SJSA1 (cell line): Measurements from ENCODE around the gene TMEM18. TPM values are rescaled to one million over a fixed set of nuclear protein-coding genes. Genes with fewer than 3 reads are reported as not detected.

Experiments used
- DNase-seq, 2 experiments: peaks; one replicate each; pipeline ENCODE4 v3.0.0-alpha.2; 2015 to 2020; ENCODE audit warnings: low spot score in 2 of 2, low read depth in 1 of 2
- H3K27ac ChIP-seq: fragments of 250-450 bp; sonication (Bioruptor Pico); 2 replicates; pipeline ENCODE4 v1.5.1; 2020; ENCODE audit warnings: mild to moderate bottlenecking, moderate library complexity
- H3K27me3 ChIP-seq: fragments of 250-450 bp; sonication (Bioruptor Pico); replicated peaks from 2 replicates; pipeline ENCODE4 v1.5.1; 2020; ENCODE audit warnings: mild to moderate bottlenecking, moderate library complexity
- H3K36me3 ChIP-seq: fragments of 250-450 bp; sonication (Bioruptor Pico); 2 replicates; pipeline ENCODE4 v1.5.1; 2020; ENCODE audit warnings: mild to moderate bottlenecking
- H3K4me1 ChIP-seq: fragments of 250-450 bp; sonication (Bioruptor Pico); replicated peaks from 2 replicates; pipeline ENCODE4 v1.6.1; 2021; ENCODE audit warnings: mild to moderate bottlenecking
- H3K4me3 ChIP-seq: fragments of 250-450 bp; sonication (Bioruptor Pico); 2 replicates; pipeline ENCODE4 v1.5.1; 2020; ENCODE audit warnings: mild to moderate bottlenecking
- H3K9me3 ChIP-seq: fragments of 250-450 bp; sonication (Bioruptor Pico); replicated peaks from 2 replicates; pipeline ENCODE4 v1.5.1; 2020; ENCODE audit warnings: mild to moderate bottlenecking
- total RNA-seq: library from RNA; depleted of rRNA; stranded (reverse); fragments of >200 nt; shearing (Covaris generic); gene quantifications from 2 replicates; pipeline ENCODE4 v1.2.3, GENCODE V29; 2014

The TMEM18 gene
- total RNA-seq, 1 experiment from 2014 or later = 45.1 TPM

GRCh38 chr2:626491-627339 lies 50.5 kb downstream of the TMEM18 start:
- DNase-seq = no peak
- Histone ChIP-seq H3K27me3 (no peaks in the 10 kb centered on the region), H3K4me3 (no peak overlapping the region), H3K9me3 (no peaks in the 10 kb centered on the region), H3K27ac (no peak overlapping the region), H3K4me1 (no peaks in the 10 kb centered on the region), H3K36me3 (no peaks in the 10 kb centered on the region)

DNA sequence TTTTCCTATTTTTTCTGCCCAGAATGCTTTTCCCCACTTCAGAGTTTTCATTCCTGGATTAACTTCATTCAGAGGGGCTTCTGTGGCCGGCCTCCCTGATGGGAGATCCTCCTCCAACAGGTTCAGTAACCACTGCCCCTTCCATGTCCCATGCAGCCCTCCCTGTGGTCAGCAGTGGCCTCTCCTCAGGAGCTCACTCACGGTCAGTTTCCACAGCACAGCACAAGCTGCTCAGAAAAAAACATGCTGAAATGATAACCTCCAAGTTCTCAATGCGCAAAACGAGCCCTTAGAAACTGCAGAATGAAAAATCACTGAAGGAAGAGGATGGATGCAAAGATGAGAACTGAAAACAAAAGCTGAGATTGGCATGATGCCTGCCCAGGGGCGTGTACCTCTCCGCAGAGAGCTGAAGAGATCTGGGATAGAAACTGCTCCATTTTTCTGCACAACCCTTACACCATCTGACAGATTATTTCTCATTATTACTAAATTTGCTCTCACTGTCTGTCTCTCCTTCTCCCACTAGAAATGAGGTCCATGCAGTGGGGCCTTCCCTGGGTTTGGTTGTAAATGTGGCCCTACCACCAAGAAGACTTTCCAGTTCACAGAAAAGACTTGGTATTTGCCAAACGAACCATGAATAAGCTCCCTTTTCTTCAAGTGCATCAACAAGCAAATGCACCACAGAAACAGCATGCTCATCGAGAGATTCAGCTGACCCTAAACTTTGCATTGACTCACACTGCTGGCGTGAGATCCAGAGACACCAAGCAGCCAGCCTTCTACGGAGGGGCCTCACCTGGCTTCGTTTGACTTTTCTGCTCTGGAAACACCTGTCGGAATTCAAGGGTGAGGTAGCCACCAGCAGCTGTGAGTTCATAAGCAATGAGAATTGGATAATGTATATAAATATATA lies 51.5 kb downstream of the TMEM18 start:
- Histone ChIP-seq H3K36me3 (no peaks in the 10 kb centered on the region), H3K27ac (no peak overlapping the region), H3K4me3 (no peak overlapping the region), H3K4me1 (no peaks in the 10 kb centered on the region), H3K27me3 (no peaks in the 10 kb centered on the region), H3K9me3 (no peaks in the 10 kb centered on the region)
- no peak for DNase-seq

GRCh38 chr2:624551-625347 lies 52.5 kb downstream of the TMEM18 start:
- Histone ChIP-seq H3K9me3 (no peaks in the 10 kb centered on the region), H3K4me1 (no peaks in the 10 kb centered on the region), H3K36me3 (no peaks in the 10 kb centered on the region), H3K4me3 (no peak overlapping the region), H3K27ac (no peak overlapping the region), H3K27me3 (no peaks in the 10 kb centered on the region)
- DNase-seq = no peak

DNA sequence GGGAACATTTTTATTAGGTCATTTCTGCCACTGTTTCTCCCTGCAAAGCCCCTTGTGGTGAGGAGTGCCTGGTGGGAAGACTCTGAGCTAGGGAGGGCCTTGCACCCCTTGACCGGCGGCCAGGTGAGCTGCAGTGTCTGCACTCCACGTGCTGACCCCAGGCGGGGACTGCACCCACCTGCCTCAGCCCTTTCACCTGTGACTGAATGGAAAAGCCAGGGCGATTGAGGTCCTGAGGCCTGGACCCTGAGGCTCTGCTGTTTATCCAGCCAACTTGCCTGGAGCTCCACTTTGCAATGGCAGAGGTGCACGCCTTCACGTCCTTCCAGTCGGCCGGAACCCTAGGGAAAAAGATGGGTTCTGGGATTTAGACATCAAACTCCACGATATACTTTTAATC lies 53.1 kb downstream of the TMEM18 start:
- DNase-seq = no peak
- no peak overlapping the region for H3K4me3 ChIP-seq
- H3K36me3 ChIP-seq = no peaks in the 10 kb centered on the region
- no peaks in the 10 kb centered on the region for H3K9me3 ChIP-seq
- no peak overlapping the region for H3K27ac ChIP-seq
- no peaks in the 10 kb centered on the region for H3K4me1 ChIP-seq
- H3K27me3 ChIP-seq = no peaks in the 10 kb centered on the region

GRCh38 chr2:623130-623922 lies 53.9 kb downstream of the TMEM18 start:
- 0 out of 2 replicates have a peak, but pooled peaks cover 3% of the 10 kb centered on the region for H3K9me3 ChIP-seq
- H3K4me1 ChIP-seq = no peaks in the 10 kb centered on the region
- no peaks in the 10 kb centered on the region for H3K36me3 ChIP-seq
- no peaks in the 10 kb centered on the region for H3K27me3 ChIP-seq
- no peak overlapping the region for H3K4me3 ChIP-seq
- no peak overlapping the region for H3K27ac ChIP-seq
- no peak for DNase-seq

- DNase-seq = no peak
- no peaks in the 10 kb centered on the region for H3K4me1 ChIP-seq
- no peaks in the 10 kb centered on the region for H3K27me3 ChIP-seq
- H3K27ac ChIP-seq = no peak overlapping the region
- no peak overlapping the region for H3K4me3 ChIP-seq
- 0 out of 2 replicates have a peak, but pooled peaks cover 8% of the 10 kb centered on the region for H3K9me3 ChIP-seq
- no peaks in the 10 kb centered on the region for H3K36me3 ChIP-seq
Measured at GRCh38 chr2:622357-622756, 54.8 kb downstream of the TMEM18 start.

GRCh38 chr2:621303-622099 lies 55.7 kb downstream of the TMEM18 start:
- Histone ChIP-seq H3K27me3 (no peaks in the 10 kb centered on the region), H3K9me3 (0 out of 2 replicates have a peak, but pooled peaks cover 8% of the 10 kb centered on the region), H3K27ac (no peak overlapping the region), H3K4me1 (no peaks in the 10 kb centered on the region), H3K36me3 (no peaks in the 10 kb centered on the region), H3K4me3 (no peak overlapping the region)
- DNase-seq = no peak

DNA sequence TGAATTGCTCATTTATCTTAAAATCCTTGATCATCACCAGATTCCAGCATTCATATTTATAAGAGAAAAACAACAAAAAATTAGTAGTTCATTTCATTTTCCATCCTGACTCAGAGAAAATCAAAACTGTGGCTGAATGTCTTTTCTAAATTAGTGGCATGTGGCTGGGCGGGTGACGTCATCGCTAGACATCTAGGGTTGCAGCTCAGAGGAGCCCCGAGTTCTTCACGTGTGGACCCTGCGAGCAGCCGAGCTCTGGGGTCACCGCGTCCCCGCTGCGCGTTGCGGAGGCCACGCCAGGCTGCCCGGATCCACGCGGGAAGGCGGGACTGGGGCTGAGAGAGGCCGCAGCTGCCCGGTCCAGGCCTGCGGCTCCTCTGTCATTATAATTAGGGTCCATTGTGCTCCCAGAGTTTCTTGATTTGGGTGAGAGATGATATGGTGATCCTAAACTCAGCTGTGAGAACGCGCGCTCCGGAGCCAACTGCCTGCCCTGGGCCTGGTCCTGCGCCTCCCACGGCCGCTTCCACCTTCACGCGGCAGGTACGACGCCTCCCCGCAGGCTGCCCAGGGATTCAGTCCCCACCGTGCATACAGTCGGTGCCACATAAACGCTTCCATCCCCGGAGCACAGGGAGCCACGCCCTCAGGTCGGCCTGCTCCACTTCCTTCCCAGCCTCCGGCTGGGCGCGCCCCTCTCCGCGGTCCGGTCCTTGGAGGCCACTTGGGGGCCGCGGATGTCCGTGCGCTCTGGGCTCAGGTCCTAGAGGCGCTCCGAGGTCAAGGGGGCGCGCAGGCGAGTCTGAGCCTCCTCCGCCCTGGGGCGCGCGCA lies 56.5 kb downstream of the TMEM18 start:
- Histone ChIP-seq H3K4me3 (no peak overlapping the region), H3K4me1 (no peaks in the 10 kb centered on the region), H3K9me3 (0 out of 2 replicates have a peak, but pooled peaks cover 8% of the 10 kb centered on the region), H3K27ac (no peak overlapping the region), H3K27me3 (no peaks in the 10 kb centered on the region), H3K36me3 (no peaks in the 10 kb centered on the region)
- DNase-seq = no peak

DNA sequence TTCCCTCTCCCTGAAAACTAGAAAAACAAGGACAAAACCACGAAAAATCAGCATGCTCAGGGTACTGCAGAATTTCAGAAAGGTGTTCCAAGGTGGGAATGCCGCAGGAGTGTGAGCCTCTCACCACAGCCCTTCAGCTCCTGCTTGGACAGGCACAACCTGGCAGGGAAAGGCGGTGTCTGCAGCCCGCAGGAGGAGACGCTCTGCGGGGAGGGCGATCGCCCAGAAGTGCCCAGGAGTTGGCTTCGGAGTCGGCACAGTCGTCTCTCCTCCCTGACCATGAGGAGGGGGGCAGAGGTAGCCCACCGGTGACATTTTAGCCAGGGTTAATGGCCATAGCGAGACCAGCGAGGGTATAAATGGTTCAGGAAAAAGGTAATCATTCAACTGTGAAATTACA lies 57.2 kb downstream of the TMEM18 start:
- Histone ChIP-seq H3K36me3 (no peaks in the 10 kb centered on the region), H3K27ac (no peak overlapping the region), H3K4me1 (no peaks in the 10 kb centered on the region), H3K9me3 (0 out of 2 replicates have a peak, but pooled peaks cover 8% of the 10 kb centered on the region), H3K4me3 (no peak overlapping the region), H3K27me3 (no peaks in the 10 kb centered on the region)
- no peak for DNase-seq

DNA sequence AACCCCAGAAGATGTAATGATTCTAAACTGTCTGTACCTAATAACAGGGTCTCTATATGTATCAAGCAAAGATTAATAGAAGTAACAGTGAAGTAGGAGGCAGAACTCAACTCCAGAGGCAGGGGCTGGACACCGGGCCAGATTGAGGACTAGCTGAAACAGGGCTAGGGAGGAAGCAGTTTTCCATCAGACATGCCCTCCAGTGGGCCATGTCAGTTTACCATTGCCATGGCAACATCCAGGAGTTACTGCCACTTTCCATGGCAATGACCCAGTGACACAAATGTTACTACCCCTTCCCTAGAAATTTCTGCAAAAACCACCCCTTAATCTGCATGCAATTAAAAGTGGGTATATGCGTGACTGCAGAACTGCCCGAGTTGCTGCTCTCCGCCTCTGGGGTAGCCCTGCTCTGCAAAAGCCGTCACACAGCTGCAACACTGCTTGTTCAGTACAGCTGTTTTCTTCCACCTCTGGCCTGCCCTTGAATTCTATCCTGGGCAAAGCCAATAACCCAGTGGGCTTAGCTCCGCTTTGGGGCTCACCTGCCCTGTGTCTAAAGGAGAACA lies 58.7 kb downstream of the TMEM18 start:
- Histone ChIP-seq H3K9me3 (0 out of 2 replicates have a peak, but pooled peaks cover 8% of the 10 kb centered on the region), H3K27me3 (no peaks in the 10 kb centered on the region), H3K4me3 (no peak overlapping the region), H3K27ac (no peak overlapping the region), H3K4me1 (no peaks in the 10 kb centered on the region), H3K36me3 (no peaks in the 10 kb centered on the region)
- peak in 1 of 2 experiments; percentile 16 for DNase-seq

DNA sequence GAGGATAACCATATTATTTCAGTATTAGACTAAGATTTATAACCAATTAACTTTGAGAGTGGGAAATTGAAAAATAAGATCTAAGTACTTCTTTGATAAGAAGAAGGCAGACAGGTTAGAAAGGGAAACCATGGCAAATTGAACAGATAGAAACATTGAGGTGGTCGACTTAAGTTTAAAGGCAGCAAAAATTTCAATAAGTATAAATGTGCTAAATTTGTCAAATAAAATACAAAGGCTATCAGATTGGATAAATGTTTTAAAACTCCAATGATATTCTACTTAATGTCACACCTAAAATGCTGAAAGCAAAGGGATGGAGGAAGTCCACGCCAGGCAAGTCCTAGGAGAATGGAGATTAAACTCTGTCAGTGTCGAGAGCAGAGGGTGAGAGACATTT lies 59.2 kb downstream of the TMEM18 start:
- no peaks in the 10 kb centered on the region for H3K27me3 ChIP-seq
- no peaks in the 10 kb centered on the region for H3K36me3 ChIP-seq
- 0 out of 2 replicates have a peak, but pooled peaks cover 8% of the 10 kb centered on the region for H3K9me3 ChIP-seq
- H3K4me3 ChIP-seq = no peak overlapping the region
- H3K4me1 ChIP-seq = no peaks in the 10 kb centered on the region
- DNase-seq = no peak
- no peak overlapping the region for H3K27ac ChIP-seq
